CD14-positive monocyte (primary cell): ENCODE data around the gene NKX3-2. TPM values are rescaled to one million over a fixed set of nuclear protein-coding genes. Genes with fewer than 3 reads are reported as not detected.

Source experiments
- DNase-seq, 3 donors: peaks; one replicate each; pipeline ENCODE4 v3.0.0-alpha.2; 2011 to 2022
- H2AFZ ChIP-seq: 2 replicates; pipeline ENCODE4 v1.6.0; 2012; ENCODE audit warnings: mild to moderate bottlenecking, low read depth, low read length, inconsistent platforms; ENCODE audit not compliant: insufficient read depth, poor library complexity, severe bottlenecking
- H3K27ac ChIP-seq, 2 donors: 1 replicate in 1 of 2; 2 replicates in 1 of 2; pipeline ENCODE4 v1.5.1; 2012 to 2013; ENCODE audit warnings: low read length in 2 of 2, control low read depth in 1 of 2, inconsistent platforms in 1 of 2, low read depth in 1 of 2, mild to moderate bottlenecking in 1 of 2
- H3K27me3 ChIP-seq, 2 donors: one replicate each; pipeline versions ENCODE4 v1.6.0 to v1.6.1; 2011 to 2013; ENCODE audit warnings: low read length in 2 of 2; ENCODE audit not compliant: control insufficient read depth in 2 of 2, insufficient read depth in 2 of 2
- H3K36me3 ChIP-seq, 2 donors: replicated peaks in 1 of 2; 1 replicate in 1 of 2; 2 replicates in 1 of 2; pipeline versions ENCODE4 v1.5.1 to v1.6.1; 2012 to 2013; ENCODE audit warnings: low read length in 2 of 2, control low read depth in 1 of 2, inconsistent platforms in 1 of 2, mild to moderate bottlenecking in 1 of 2; ENCODE audit not compliant: insufficient read depth in 2 of 2, control insufficient read depth in 1 of 2
- H3K4me1 ChIP-seq, 2 donors: 1 replicate in 1 of 2; 2 replicates in 1 of 2; pipeline versions ENCODE4 v1.5.1 to v1.6.1; 2012 to 2013; ENCODE audit warnings: low read length in 2 of 2, control low read depth in 1 of 2, inconsistent platforms in 1 of 2, mild to moderate bottlenecking in 1 of 2, moderate library complexity in 1 of 2; ENCODE audit not compliant: insufficient read depth in 2 of 2, control insufficient read depth in 1 of 2
- H3K4me2 ChIP-seq: replicated peaks from 2 replicates; pipeline ENCODE3; 2012; ENCODE audit warnings: low read length, moderate library complexity, mild to moderate bottlenecking; ENCODE audit not compliant: poor library complexity, severe bottlenecking; ENCODE audit errors: extremely low read depth
- H3K4me3 ChIP-seq, 3 experiments: fragments of 200-600 bp in 1 of 3; sonication (generic) in 1 of 3; replicated peaks in 1 of 3; 1 replicate in 2 of 3; 2 replicates in 1 of 3; pipeline ENCODE4 v1.5.1; 2011 to 2013; ENCODE audit warnings: low read length in 3 of 3, mild to moderate bottlenecking in 3 of 3, control low read depth in 2 of 3, low read depth in 2 of 3, inconsistent platforms in 1 of 3, moderate library complexity in 1 of 3
- H3K79me2 ChIP-seq: 2 replicates; pipeline ENCODE4 v1.6.0; 2012; ENCODE audit warnings: mild to moderate bottlenecking, control low read depth, inconsistent platforms, low read length, moderate library complexity; ENCODE audit not compliant: insufficient read depth
- H3K9ac ChIP-seq: 2 replicates; pipeline ENCODE4 v1.6.0; 2017; ENCODE audit warnings: low read length, mild to moderate bottlenecking; ENCODE audit not compliant: insufficient read depth, poor library complexity, severe bottlenecking
- H3K9me3 ChIP-seq, 2 donors: replicated peaks in 1 of 2; 1 replicate in 1 of 2; 2 replicates in 1 of 2; pipeline versions ENCODE4 v1.5.1 to v1.6.1; 2012 to 2013; ENCODE audit warnings: low read length in 2 of 2, control low read depth in 1 of 2; ENCODE audit not compliant: control insufficient read depth in 1 of 2, insufficient read depth in 1 of 2
- H4K20me1 ChIP-seq: 2 replicates; pipeline ENCODE4 v1.6.0; 2012; ENCODE audit warnings: mild to moderate bottlenecking, low read length, control low read depth, moderate library complexity; ENCODE audit not compliant: insufficient read depth
- H3K27ac Mint-ChIP-seq, 7 donors: one replicate each; pipeline ENCODE4 v1.8.0; 2020; ENCODE audit warnings: mild to moderate bottlenecking in 7 of 7, mixed read lengths in 7 of 7, moderate library complexity in 6 of 7, inconsistent platforms in 2 of 7
- H3K27me3 Mint-ChIP-seq, 3 donors: one replicate each; pipeline ENCODE4 v1.8.0; 2021 to 2022; ENCODE audit warnings: low read depth in 3 of 3, mild to moderate bottlenecking in 3 of 3, mixed read lengths in 3 of 3, moderate library complexity in 3 of 3, inconsistent platforms in 1 of 3
- H3K36me3 Mint-ChIP-seq, 2 donors: one replicate each; pipeline ENCODE4 v1.8.0; 2020; ENCODE audit warnings: mixed read lengths in 2 of 2, inconsistent platforms in 1 of 2, mild to moderate bottlenecking in 1 of 2
- H3K4me1 Mint-ChIP-seq: one replicate; pipeline ENCODE4 v1.8.0; 2020; ENCODE audit warnings: mild to moderate bottlenecking, mixed read lengths
- H3K4me3 Mint-ChIP-seq, 2 donors: one replicate each; pipeline ENCODE4 v1.8.0; 2020; ENCODE audit warnings: mild to moderate bottlenecking in 2 of 2, mixed read lengths in 2 of 2, moderate library complexity in 1 of 2
- H3K9me3 Mint-ChIP-seq, 7 donors: one replicate each; pipeline ENCODE4 v1.8.0; 2020 to 2022; ENCODE audit warnings: mixed read lengths in 7 of 7, mild to moderate bottlenecking in 6 of 7, moderate library complexity in 6 of 7, inconsistent platforms in 2 of 7
- WGBS: methylation state at CpG from one replicate; pipeline ENCODE4 v1.1.5; 2013; ENCODE audit warnings: missing lambda C conversion rate; ENCODE audit not compliant: insufficient coverage; 5-methylcytosine and 5-hydroxymethylcytosine counted together
- intact Hi-C, 2 donors: fragments of 100-400 bp; cut with micrococcal nuclease; formaldehyde crosslinking; loops; one replicate each; pipeline versions ENCODE4 v1.15.0 to v1.15.1; 2023
- polyA plus RNA-seq, 3 donors: library from polyadenylated mRNA; depleted of rRNA in 1 of 3; unstranded in 2 of 3; stranded (reverse) in 1 of 3; fragments of 300-500 nt in 2 of 3; fragments of >200 nt in 1 of 3; fragmentation: Illumina TruSeq in 2 of 3; gene quantifications; 1 replicate in 2 of 3; 2 replicates in 1 of 3; pipeline ENCODE4 v1.2.3, GENCODE V29; 2012 to 2021
- TF ChIP-seq, protein P1 (sequence below): fragments of 200-600 bp; IDR thresholded peaks from one replicate; pipeline ENCODE4 v1.8.0; 2022; ENCODE audit warnings: antibody characterized with exemption, mild to moderate bottlenecking

NKX3-2 gene
- polyA plus RNA-seq, 3 donors: not detected

GRCh38 chr4:13559413-13559812 is 15.1 kb upstream of the NKX3-2 start:
- H3K27me3 Mint-ChIP-seq: peaks cover 5 to 15% (median 15%) of the 10 kb centered on the region in 3 donors
- H3K4me1 Mint-ChIP-seq: no peaks in the 10 kb centered on the region
- H3K9me3 ChIP-seq: no peaks in the 10 kb centered on the region
- H3K36me3 Mint-ChIP-seq: no peaks in the 10 kb centered on the region
- no peaks in the 10 kb centered on the region for H3K36me3 ChIP-seq
- TF ChIP-seq, protein P1, sequence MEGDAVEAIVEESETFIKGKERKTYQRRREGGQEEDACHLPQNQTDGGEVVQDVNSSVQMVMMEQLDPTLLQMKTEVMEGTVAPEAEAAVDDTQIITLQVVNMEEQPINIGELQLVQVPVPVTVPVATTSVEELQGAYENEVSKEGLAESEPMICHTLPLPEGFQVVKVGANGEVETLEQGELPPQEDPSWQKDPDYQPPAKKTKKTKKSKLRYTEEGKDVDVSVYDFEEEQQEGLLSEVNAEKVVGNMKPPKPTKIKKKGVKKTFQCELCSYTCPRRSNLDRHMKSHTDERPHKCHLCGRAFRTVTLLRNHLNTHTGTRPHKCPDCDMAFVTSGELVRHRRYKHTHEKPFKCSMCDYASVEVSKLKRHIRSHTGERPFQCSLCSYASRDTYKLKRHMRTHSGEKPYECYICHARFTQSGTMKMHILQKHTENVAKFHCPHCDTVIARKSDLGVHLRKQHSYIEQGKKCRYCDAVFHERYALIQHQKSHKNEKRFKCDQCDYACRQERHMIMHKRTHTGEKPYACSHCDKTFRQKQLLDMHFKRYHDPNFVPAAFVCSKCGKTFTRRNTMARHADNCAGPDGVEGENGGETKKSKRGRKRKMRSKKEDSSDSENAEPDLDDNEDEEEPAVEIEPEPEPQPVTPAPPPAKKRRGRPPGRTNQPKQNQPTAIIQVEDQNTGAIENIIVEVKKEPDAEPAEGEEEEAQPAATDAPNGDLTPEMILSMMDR: no peak
- no peak overlapping the region for H3K4me3 Mint-ChIP-seq
- intact Hi-C loops: no loop called here
- WGBS: 0% methylated on average over 2 of the region's 2 CpGs
- H3K9ac ChIP-seq: no peak overlapping the region
- H3K27ac ChIP-seq: no peak overlapping the region
- no peak overlapping the region for H2AFZ ChIP-seq
- no peak overlapping the region for H3K4me2 ChIP-seq
- H3K27ac Mint-ChIP-seq: no peak overlapping the region
- DNase-seq: no peak
- H3K9me3 Mint-ChIP-seq: peaks cover 0 to 11% (median 4%) of the 10 kb centered on the region in 7 donors
- H3K79me2 ChIP-seq: no peaks in the 10 kb centered on the region
- H3K4me1 ChIP-seq: no peaks in the 10 kb centered on the region
- H3K4me3 ChIP-seq: no peak overlapping the region
- peaks cover 0 to 8% of the 10 kb centered on the region in 2 donors for H3K27me3 ChIP-seq
- no peaks in the 10 kb centered on the region for H4K20me1 ChIP-seq

DNA sequence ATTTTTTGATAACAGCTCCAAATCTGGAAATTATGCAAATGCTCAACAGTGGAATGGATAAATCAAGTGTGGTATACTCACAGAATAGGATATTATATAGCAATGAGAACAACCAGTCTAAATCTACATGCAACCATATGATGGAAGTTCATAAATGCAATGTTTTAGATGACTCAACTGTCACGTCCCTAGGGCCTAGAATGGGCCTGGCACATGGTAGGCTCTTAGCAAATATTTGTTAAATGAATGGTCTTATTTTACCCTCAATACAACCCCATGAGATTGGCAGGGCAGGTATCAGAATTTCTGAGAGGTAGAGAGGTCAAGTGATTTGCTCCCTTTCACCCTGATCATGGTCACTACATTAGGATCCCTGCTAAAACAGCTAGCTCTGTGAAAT is 14.6 kb upstream of the NKX3-2 start:
- no peak overlapping the region for H3K4me3 Mint-ChIP-seq
- Histone ChIP-seq H2AFZ (no peak overlapping the region), H3K4me2 (no peak overlapping the region), H3K27me3 (peaks cover 0 to 10% of the 10 kb centered on the region in 2 donors), H3K36me3 (no peaks in the 10 kb centered on the region), H4K20me1 (no peaks in the 10 kb centered on the region), H3K4me1 (no peaks in the 10 kb centered on the region), H3K27ac (no peak overlapping the region), H3K9me3 (no peaks in the 10 kb centered on the region), H3K4me3 (no peak overlapping the region), H3K79me2 (no peaks in the 10 kb centered on the region), H3K9ac (no peak overlapping the region)
- intact Hi-C loops: no loop called here
- no peak for DNase-seq
- no CpG with 5 or more reads among the region's 1 CpG for whole genome bisulfite sequencing
- no peak overlapping the region for H3K27ac Mint-ChIP-seq
- TF ChIP-seq, protein P1: no peak
- no peaks in the 10 kb centered on the region for H3K36me3 Mint-ChIP-seq
- H3K27me3 Mint-ChIP-seq: peaks cover 5 to 20% (median 16%) of the 10 kb centered on the region in 3 donors
- no peaks in the 10 kb centered on the region for H3K4me1 Mint-ChIP-seq
- peaks cover 0 to 11% (median 4%) of the 10 kb centered on the region in 7 donors for H3K9me3 Mint-ChIP-seq
